ENCODE data around the gene C11orf97. TPM values are rescaled to one million over a fixed set of nuclear protein-coding genes. Genes with fewer than 3 reads are reported as not detected.

C11orf97 gene
- total RNA-seq, 2 donors from 2014 or later, result not detected

GRCh38 chr11:94545264-94546161, 33.3 kb downstream of the C11orf97 start:
- no peak for DNase-seq (ENCODE audit: low spot score)
- no peaks in the 10 kb centered on the region for H3K27me3 ChIP-seq
- no peak for TF ChIP-seq CTCF (IDR thresholded peaks at IDR 0.05)
- H3K4me3 ChIP-seq, result peak overlapping the region; percentile 59 to 69
- no peaks in the 10 kb centered on the region for H3K36me3 ChIP-seq
- H3K27ac ChIP-seq, result peak overlapping the region; percentile 90 to 96
- H3K4me1 ChIP-seq, result peaks cover 0 to 49% of the 10 kb centered on the region in 2 donors
- no peaks in the 10 kb centered on the region for H3K9me3 ChIP-seq

- no peak for TF ChIP-seq CTCF (IDR thresholded peaks at IDR 0.05)
- Histone ChIP-seq H3K27ac (no peak overlapping the region), H3K36me3 (no peaks in the 10 kb centered on the region), H3K4me3 (peak overlapping the region; percentile 59 to 69), H3K27me3 (no peaks in the 10 kb centered on the region), H3K9me3 (no peaks in the 10 kb centered on the region), H3K4me1 (peaks cover 0 to 49% of the 10 kb centered on the region in 2 donors)
- DNase-seq (ENCODE audit: low spot score), result no peak
These were observed 33.9 kb downstream of the C11orf97 start for GRCh38 chr11:94546162-94546470.

- H3K27ac ChIP-seq, result no peak overlapping the region
- H3K36me3 ChIP-seq, result no peaks in the 10 kb centered on the region
- peak overlapping the region in 1 of 2 donors; percentile 5 for H3K4me3 ChIP-seq
- H3K4me1 ChIP-seq, result peaks cover 0 to 49% of the 10 kb centered on the region in 2 donors
- TF ChIP-seq CTCF (IDR thresholded peaks at IDR 0.05), result no peak
- no peak for DNase-seq (ENCODE audit: low spot score)
- no peaks in the 10 kb centered on the region for H3K9me3 ChIP-seq
- no peaks in the 10 kb centered on the region for H3K27me3 ChIP-seq
These were observed 34.6 kb downstream of the C11orf97 start for GRCh38 chr11:94546886-94547285.

GRCh38 chr11:94549146-94549545, 36.9 kb downstream of the C11orf97 start:
- no peak for DNase-seq (ENCODE audit: low spot score)
- no peaks in the 10 kb centered on the region for H3K9me3 ChIP-seq
- no peaks in the 10 kb centered on the region for H3K36me3 ChIP-seq
- no peak overlapping the region for H3K27ac ChIP-seq
- H3K4me1 ChIP-seq, result peaks cover 0 to 41% of the 10 kb centered on the region in 2 donors
- no peak overlapping the region for H3K4me3 ChIP-seq
- TF ChIP-seq CTCF (IDR thresholded peaks at IDR 0.05), result no peak
- H3K27me3 ChIP-seq, result no peaks in the 10 kb centered on the region

- DNase-seq (ENCODE audit: low spot score), result no peak
- H3K36me3 ChIP-seq, result no peaks in the 10 kb centered on the region
- no peak for TF ChIP-seq CTCF (IDR thresholded peaks at IDR 0.05)
- no peak overlapping the region for H3K4me3 ChIP-seq
- no peaks in the 10 kb centered on the region for H3K27me3 ChIP-seq
- H3K4me1 ChIP-seq, result peaks cover 0 to 30% of the 10 kb centered on the region in 2 donors
- H3K27ac ChIP-seq, result no peak overlapping the region
- H3K9me3 ChIP-seq, result no peaks in the 10 kb centered on the region
These were observed 38.3 kb downstream of the C11orf97 start for GRCh38 chr11:94550513-94550912.
